H1 (cell line): Measurements from ENCODE around the gene SYNJ2. TPM values are rescaled to one million over a fixed set of nuclear protein-coding genes. Genes with fewer than 3 reads are reported as not detected.

Source experiments
- CHD7 ChIP-seq: fragments of 300-600 bp; sonication (generic); IDR thresholded peaks from 2 replicates; pipeline ENCODE4 v1.7.1; 2012; ENCODE audit warnings: low read length, moderate library complexity, mild to moderate bottlenecking, inconsistent platforms; ENCODE audit not compliant: insufficient replicate concordance
- GTF2F1 ChIP-seq: IDR thresholded peaks from 2 replicates; pipeline ENCODE4 v1.6.1; 2012; ENCODE audit warnings: low read depth, low read length, improper control_type of control experiment, borderline replicate concordance
- polyA plus RNA-seq, 7 experiments: library from polyadenylated mRNA; depleted of rRNA in 3 of 7; stranded (reverse) in 5 of 7; unstranded in 2 of 7; fragments of >200 nt in 5 of 7; fragments of 200-250 nt in 2 of 7; gene quantifications; 1 replicate in 5 of 7; 2 replicates in 1 of 7; 4 replicates in 1 of 7; pipeline versions ENCODE4 v1.2.1 to v1.2.3, GENCODE V29; 2011 to 2013; ENCODE audit warnings: missing spikeins in 2 of 7, mixed read lengths in 2 of 7
- total RNA-seq: library from RNA; stranded (reverse); fragmentation: NEBNext Ultra II Directional; extraction: Animal tissue kit (Norgen Biotek cat#: 25700); gene quantifications from 2 replicates; pipeline ENCODE4 v1.2.1, GENCODE V29; 2021

Gene SYNJ2
- total and polyA plus RNA-seq, 2 of the 8 experiments (the other 6 are each of a cell fraction or from before 2014, with no cell fraction given) = 3.7 to 13.9 TPM

GRCh38 chr6:158020272-158020711, 38.6 kb downstream of the SYNJ2 start (continued):
- no peak for TF ChIP-seq CHD7
- TF ChIP-seq GTF2F1 = no peak
